Fibroblast of the aortic adventitia (primary cell): Measurements from ENCODE around the gene RASGRP3. TPM values are rescaled to one million over a fixed set of nuclear protein-coding genes. Genes with fewer than 3 reads are reported as not detected.

Experiments
- DNase-seq: peaks from one replicate; pipeline ENCODE4 v3.0.0-alpha.2; 2010; ENCODE audit warnings: low read depth
- H3K4me3 ChIP-seq: 2 replicates; pipeline ENCODE4 v1.5.1; 2011; ENCODE audit warnings: low read depth, mild to moderate bottlenecking, control low read depth, low read length, moderate library complexity
- total RNA-seq: library from RNA; depleted of rRNA; stranded (reverse); fragments of >200 nt; gene quantifications from 2 replicates; pipeline ENCODE4 v1.2.3, GENCODE V29; 2012; ENCODE audit warnings: low replicate concordance
- TF ChIP-seq, protein P1 (sequence below): IDR thresholded peaks from 2 replicates; pipeline ENCODE4 v1.5.1; 2011; ENCODE audit warnings: mild to moderate bottlenecking, low read length, control low read depth, inconsistent platforms; ENCODE audit not compliant: insufficient read depth

Gene RASGRP3
- total RNA-seq, 1 donor = 7.8 TPM

GRCh38 chr2:33492399-33493134, 16.1 kb downstream of the RASGRP3 start:
- TF ChIP-seq, protein P1, sequence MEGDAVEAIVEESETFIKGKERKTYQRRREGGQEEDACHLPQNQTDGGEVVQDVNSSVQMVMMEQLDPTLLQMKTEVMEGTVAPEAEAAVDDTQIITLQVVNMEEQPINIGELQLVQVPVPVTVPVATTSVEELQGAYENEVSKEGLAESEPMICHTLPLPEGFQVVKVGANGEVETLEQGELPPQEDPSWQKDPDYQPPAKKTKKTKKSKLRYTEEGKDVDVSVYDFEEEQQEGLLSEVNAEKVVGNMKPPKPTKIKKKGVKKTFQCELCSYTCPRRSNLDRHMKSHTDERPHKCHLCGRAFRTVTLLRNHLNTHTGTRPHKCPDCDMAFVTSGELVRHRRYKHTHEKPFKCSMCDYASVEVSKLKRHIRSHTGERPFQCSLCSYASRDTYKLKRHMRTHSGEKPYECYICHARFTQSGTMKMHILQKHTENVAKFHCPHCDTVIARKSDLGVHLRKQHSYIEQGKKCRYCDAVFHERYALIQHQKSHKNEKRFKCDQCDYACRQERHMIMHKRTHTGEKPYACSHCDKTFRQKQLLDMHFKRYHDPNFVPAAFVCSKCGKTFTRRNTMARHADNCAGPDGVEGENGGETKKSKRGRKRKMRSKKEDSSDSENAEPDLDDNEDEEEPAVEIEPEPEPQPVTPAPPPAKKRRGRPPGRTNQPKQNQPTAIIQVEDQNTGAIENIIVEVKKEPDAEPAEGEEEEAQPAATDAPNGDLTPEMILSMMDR = no peak
- H3K4me3 ChIP-seq = no peak overlapping the region
- DNase-seq = no peak

DNA sequence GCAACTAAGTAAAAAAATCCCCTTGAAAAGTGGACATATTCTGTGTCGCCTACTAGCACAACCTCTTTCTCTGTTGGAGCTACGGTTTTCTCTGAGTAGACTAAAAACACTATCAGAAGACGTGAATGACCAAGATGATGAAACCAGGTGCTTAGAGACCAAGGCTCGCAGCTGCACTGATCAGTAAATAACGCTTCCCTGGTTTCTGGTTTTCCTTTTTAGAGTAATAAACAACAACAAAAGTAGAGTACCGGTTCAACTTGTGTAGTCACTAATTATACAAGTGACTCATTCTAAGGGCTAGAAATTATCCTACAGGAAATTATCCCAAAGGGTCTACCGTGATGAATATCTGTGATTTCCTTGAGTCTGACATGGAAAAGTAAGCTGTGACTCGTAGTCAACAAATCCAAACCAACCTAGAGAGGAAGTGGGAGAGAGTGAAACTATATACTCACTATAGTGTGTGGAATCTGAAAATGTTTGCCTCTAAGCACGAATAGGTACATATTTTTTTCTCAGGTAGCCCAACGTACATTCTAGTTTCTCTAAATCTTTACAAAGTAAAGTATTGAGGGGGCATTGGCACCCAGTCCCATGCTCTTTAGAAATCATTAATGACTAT, 17.8 kb downstream of the RASGRP3 start:
- no peak for DNase-seq
- no peak overlapping the region for H3K4me3 ChIP-seq
- TF ChIP-seq, protein P1 = no peak

GRCh38 chr2:33494877-33495641, 18.6 kb downstream of the RASGRP3 start:
- no peak overlapping the region for H3K4me3 ChIP-seq
- no peak for DNase-seq
- TF ChIP-seq, protein P1 = no peak

DNA sequence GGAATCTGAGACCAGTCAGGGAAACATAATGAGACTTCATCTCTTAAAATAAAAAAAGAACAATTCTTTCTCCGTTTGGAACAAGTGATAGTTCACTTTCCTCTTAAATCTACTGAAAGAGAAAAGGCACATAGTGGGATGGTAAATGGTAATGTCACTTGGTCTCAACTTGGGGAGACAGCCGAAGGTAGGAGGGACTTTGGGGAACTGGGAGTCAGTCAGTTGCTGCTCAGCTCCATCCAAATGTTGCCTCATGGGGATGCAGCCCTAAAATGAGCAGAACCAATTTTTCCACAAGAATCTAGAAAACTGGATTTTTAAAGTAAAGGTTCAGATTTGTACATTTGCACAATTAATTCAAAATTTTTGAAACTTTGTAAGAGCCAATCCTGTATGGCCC, 19.2 kb downstream of the RASGRP3 start:
- no peak for DNase-seq

DNA sequence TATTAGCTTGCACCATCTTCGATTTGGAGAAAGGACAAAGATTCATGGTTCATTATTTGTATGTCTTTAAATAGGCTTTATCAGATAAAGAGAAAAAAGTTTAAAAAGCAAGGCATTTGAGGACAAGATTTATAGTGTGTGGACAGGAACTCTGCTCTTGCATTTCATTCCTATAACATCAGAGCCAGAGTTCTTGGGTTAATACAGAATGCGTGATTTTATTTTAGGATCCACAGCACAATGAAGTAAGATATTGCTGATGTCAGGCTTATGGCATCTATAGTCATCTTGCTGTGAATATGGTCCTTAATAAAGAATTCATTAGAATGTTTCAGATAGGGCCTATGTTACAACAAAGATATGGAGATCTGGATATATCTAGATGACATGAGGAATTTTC, 19.7 kb downstream of the RASGRP3 start:
- H3K4me3 ChIP-seq = no peak overlapping the region
- peak; percentile 50 for DNase-seq
- TF ChIP-seq, protein P1 = no peak

More for the DNA sequence above, 19.2 kb downstream of the RASGRP3 start:
- no peak overlapping the region for H3K4me3 ChIP-seq
- TF ChIP-seq, protein P1 = no peak

DNA sequence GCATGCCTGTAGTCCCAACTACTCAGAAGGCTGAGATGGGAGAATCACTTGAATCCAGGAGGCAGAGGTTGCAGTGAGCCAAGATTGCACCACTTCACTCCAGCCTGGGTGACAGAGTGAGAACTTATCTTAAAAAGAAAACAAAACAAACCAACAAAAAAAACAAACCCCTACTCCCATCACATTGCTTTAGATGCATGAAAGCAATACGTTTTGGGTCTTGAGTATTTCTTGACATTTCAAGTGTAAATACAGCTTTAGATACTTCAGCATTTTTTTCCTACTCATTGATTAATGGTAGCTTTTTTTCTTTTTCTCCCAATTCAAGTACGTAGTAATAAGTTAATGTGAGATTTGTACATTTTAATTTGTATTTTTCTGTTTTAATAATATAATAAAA, 20.3 kb downstream of the RASGRP3 start:
- DNase-seq = peak; percentile 9
- no peak overlapping the region for H3K4me3 ChIP-seq

More for the DNA sequence above, 20.3 kb downstream of the RASGRP3 start:
- TF ChIP-seq, protein P1 = no peak
